Measurements from ENCODE around the gene ACTMAP. TPM values are rescaled to one million over a fixed set of nuclear protein-coding genes. Genes with fewer than 3 reads are reported as not detected.

ACTMAP gene
- total RNA-seq: 1 to 10 TPM; 1.0 to 1.7 TPM

GRCh38 chr19:40750058-40750873 is at the start of gene ACTMAP:
Gene ACTMAP, minus strand, starts transcription at chr19:40750477. Its CDS starts 674 bp downstream, at chr19:40749803.

GRCh38 chr19:40798683-40799557 is 48.6 kb upstream of the ACTMAP start, which contains the start of gene EGLN2:
Gene EGLN2, plus strand, starts transcription at chr19:40799191. Its CDS starts 1,382 bp downstream, at chr19:40800573.

GRCh38 chr19:40777937-40778705 is 27.8 kb upstream of the ACTMAP start, which contains the start of gene RAB4B:
Gene RAB4B, plus strand, starts transcription at chr19:40778247. Its CDS starts 129 bp downstream, at chr19:40778376.

GRCh38 chr19:40774916-40775631 is 24.8 kb upstream of the ACTMAP start, which contains the start of gene MIA:
Gene MIA, plus strand, starts transcription at chr19:40775521. Its CDS starts 22 bp downstream, at chr19:40775543.

GRCh38 chr19:40750874-40751537 is 729 bp upstream of the ACTMAP start, which contains the start of gene SNRPA:
Gene SNRPA, plus strand, starts transcription at chr19:40751203. Its CDS starts 206 bp downstream, at chr19:40751409.

GRCh38 chr19:40716482-40717324 is 33.6 kb downstream of the ACTMAP start, which contains the start of the genes COQ8B and ITPKC:
Gene COQ8B, minus strand, starts transcription at chr19:40716886. Its CDS starts 2,254 bp downstream, at chr19:40714632.
Gene ITPKC, plus strand, starts transcription at chr19:40717112. Its CDS starts 24 bp downstream, at chr19:40717136.

Small RNA genes within 50 kb of the gene (small RNA-seq; reads per million reads assigned to genes)
- 0 reads per million in 2 donors for gene RNU6-195P

Other genes with a start within 250 kb of the ACTMAP start
- 10 to 100 TPM; 20.0 to 30.6 TPM for gene SHKBP1, start 173.6 kb downstream of the ACTMAP start, total RNA-seq
- 10 to 100 TPM; 15.5 to 17.3 TPM for gene LTBP4, start 149.1 kb downstream of the ACTMAP start, total RNA-seq
- 10 to 100 TPM in 1 of 2 donors, 1 to 10 TPM in 1; 9.0 to 17.6 TPM for gene NUMBL, start 59.8 kb downstream of the ACTMAP start, total RNA-seq
- gene COQ8B, start 33.6 kb downstream of the ACTMAP start, total RNA-seq: 10 to 100 TPM; 55.4 to 57.9 TPM
- gene ITPKC, start 33.4 kb downstream of the ACTMAP start, total RNA-seq: 10 to 100 TPM in 1 of 2 donors, 1 to 10 TPM in 1; 9.3 to 15.8 TPM
- gene SNRPA, start 726 bp upstream of the ACTMAP start, total RNA-seq: 10 to 100 TPM; 23.1 to 51.3 TPM
- 10 to 100 TPM in 1 of 2 donors, 1 to 10 TPM in 1; 7.3 to 15.5 TPM for gene MIA, start 25.0 kb upstream of the ACTMAP start, total RNA-seq
- gene RAB4B, start 27.8 kb upstream of the ACTMAP start, total RNA-seq: 10 to 100 TPM; 15.5 to 24.3 TPM
- 10 to 100 TPM; 80.2 to 85.9 TPM for gene EGLN2, start 48.7 kb upstream of the ACTMAP start, total RNA-seq
- not detected for gene CYP2A6, start 100.0 kb upstream of the ACTMAP start, total RNA-seq
- not detected for gene CYP2A7, start 131.8 kb upstream of the ACTMAP start, total RNA-seq
- not detected for gene CYP2B6, start 240.8 kb upstream of the ACTMAP start, total RNA-seq

All from melanocyte of skin (primary cell).